Retinal pigment epithelial cell (primary cell): ENCODE measurements around the gene MCF2L.

Source experiments
- DNase-seq: peaks from one replicate; pipeline ENCODE4 v3.0.0-alpha.2; 2010; ENCODE audit warnings: low read depth
- H3K4me3 ChIP-seq: 2 replicates; pipeline ENCODE4 v1.5.1; 2011; ENCODE audit warnings: mild to moderate bottlenecking, low read length, control low read depth, moderate library complexity
- TF ChIP-seq, protein P1 (sequence below): conservative IDR thresholded peaks from 2 replicates; pipeline ENCODE4 v1.5.1; 2011; ENCODE audit warnings: low read depth, low read length, control low read depth, inconsistent platforms

The MCF2L gene

DNA sequence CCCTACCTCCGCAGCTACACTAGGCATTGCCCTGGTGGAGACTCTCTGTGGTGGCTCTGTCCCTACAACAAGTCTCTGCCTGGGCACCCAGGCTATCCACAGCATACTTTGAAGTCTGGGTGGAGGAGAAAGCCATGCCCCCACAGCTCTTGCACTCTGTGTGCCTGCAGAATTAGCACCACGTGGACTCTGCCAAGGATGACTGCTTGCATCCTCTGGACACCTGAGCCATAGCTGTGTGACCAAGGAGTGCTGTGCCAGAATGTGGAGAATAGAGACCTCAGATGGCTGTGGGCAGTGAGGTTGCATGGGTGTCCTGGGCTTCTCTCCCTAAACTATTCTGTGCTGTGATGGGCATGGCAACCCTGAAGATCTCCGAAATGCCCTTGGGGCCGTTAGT lies 21.2 kb upstream of the MCF2L start:
- TF ChIP-seq, protein P1, sequence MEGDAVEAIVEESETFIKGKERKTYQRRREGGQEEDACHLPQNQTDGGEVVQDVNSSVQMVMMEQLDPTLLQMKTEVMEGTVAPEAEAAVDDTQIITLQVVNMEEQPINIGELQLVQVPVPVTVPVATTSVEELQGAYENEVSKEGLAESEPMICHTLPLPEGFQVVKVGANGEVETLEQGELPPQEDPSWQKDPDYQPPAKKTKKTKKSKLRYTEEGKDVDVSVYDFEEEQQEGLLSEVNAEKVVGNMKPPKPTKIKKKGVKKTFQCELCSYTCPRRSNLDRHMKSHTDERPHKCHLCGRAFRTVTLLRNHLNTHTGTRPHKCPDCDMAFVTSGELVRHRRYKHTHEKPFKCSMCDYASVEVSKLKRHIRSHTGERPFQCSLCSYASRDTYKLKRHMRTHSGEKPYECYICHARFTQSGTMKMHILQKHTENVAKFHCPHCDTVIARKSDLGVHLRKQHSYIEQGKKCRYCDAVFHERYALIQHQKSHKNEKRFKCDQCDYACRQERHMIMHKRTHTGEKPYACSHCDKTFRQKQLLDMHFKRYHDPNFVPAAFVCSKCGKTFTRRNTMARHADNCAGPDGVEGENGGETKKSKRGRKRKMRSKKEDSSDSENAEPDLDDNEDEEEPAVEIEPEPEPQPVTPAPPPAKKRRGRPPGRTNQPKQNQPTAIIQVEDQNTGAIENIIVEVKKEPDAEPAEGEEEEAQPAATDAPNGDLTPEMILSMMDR, result no peak
- no peak overlapping the region for H3K4me3 ChIP-seq
- no peak for DNase-seq

DNA sequence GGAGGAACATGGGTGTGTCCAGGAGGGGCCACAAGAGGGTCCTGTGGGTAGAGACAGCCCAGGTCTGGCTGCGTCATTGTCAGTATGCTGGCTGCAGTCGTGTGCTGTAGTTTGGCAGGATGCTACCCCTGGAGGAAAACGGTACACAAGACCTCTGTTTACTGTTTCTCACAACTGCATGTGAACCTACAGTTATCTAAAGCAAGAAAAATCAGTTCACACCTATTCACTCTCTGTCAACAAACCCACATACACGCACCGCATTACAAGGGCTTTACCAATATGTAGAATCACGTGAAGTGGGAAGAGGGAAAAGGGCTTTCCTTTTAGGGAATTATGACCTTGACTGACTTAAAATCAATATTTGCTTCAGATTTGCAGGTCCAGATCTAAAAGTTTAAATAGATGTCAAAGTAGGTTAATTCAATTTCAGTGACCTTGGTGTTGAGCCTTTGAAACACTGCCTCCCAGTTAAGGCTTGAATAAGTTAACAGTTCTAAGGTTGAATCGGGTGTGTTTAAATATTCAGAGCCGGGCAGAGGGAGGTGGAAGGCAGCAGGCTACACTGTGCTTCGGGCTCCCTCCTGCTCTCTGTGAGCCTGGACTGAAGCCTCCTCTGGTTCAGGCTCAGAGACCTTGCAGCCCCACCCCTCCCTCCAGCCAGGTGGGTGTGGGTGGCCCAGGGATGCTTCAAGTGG lies 17.2 kb upstream of the MCF2L start:
- no peak for DNase-seq
- TF ChIP-seq, protein P1, result no peak
- no peak overlapping the region for H3K4me3 ChIP-seq

DNA sequence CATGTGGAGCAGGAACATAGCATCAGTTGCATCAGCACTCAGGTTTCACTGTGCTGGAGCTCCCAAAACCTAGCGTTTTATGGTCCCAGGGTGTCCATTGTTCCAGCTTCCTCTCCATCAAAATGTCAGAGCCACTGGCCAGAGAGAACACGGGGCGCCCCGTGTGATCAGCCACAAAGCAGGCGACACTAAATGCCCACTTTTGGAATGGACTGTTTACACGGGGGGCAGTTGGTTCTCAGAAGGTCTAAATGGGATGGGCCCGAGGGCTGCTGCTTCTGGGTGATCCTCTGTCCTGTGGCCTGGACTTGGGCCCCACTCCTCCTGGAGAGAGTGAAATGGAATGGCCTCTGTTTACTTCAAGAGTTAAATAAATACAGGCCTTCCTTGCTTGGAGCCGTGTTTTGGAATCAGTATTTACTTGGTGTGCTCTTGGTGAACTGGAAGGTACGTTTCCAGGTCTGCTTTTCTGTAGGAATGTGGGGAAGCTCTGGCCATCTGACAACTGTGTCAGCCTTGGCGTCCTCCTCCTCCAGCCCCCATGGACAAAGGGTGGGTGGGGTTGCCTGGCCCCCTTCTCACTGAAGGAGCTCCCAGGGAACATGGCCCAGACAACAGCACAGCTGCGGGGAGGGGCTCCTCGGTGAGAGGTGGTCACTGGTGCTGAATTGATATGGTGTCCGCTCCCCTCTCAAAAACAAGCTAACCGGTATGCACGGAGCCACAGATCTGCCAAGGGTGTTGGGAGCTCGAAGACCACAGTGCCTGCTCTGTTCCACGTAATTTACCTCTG lies 16.1 kb upstream of the MCF2L start:
- DNase-seq, result no peak
- TF ChIP-seq, protein P1, result no peak
- H3K4me3 ChIP-seq, result no peak overlapping the region

DNA sequence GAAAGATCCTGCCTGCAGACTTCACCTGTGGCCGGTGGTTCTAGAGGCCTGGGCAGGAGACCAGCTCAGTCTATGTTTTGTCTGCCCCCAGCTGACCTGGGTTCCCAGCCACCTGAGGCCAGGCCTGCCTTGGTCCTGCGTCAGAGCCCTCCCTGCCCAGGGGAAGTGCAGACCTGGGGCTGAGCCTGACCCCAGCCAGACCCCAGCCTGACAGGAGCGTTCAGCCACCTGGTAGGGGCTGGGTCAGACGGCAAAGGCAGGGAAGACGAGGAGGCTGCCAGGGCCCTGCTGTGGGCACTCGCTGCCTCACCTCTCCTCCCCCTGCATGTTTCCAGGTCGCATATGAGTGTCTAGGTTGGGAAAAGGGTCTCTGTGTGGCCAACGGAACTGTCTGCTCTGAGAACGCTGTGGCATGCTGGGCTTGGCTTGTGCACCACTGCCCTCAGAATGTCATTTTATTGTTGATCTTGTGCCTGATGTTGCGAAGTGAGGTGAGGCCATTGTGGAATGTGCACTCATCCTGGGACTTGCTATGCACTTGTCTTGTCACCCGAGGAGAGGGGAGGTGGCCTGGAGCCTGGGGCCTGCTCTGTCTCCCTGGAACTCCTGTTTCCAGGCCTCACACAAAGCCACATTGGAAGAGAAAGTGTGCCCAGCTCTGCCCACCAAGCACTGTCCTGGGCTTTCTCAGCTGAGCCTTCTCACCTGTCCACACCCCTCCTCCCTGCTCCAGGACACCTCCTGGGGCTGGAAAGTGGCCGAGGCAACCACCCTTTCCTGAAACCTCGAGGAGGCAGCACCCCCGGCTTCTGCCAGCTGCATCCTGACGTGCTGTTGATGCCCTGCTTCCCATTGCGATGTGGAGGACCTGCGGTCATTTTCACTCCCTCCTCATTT lies 15.2 kb upstream of the MCF2L start:
- no peak for DNase-seq
- TF ChIP-seq, protein P1, result no peak
- no peak overlapping the region for H3K4me3 ChIP-seq

DNA sequence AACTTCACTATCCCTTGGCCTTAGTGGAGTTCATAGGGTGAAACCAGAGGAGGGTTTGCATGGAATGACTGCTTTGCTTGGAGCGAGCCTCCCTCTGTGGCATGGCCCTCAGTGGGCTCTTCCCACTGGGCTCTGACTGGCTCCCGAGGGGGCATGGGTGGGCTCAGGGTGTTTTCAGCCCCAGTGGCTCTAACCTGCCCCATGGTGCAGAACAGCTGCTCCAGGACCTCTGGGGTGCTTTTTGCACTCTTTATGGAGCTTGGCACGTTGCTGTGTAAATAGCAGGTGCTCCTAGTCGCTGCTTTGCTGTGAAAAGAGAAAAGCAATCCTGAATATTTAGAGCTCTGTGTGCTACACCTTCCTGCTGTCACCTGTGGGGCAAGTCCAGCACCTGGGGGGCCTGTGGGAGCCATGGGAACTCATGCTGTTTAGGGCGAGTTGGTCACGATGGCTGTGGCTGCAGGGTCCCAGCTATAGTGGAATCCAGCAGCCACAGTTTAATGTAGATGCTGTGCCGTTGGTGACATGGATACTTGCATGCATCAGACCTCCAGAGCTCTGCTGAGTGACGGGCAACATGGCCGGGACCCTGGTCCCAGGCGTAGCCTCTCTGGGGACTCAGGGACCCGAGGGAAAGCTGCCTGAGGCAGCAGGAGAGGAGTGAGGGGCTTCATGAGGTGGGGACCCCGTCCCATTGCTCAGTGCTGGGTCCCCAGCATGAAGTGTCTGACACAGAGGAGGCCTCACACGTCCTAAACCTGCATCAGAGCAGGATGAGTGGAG lies 14.3 kb upstream of the MCF2L start:
- TF ChIP-seq, protein P1, result no peak

DNA sequence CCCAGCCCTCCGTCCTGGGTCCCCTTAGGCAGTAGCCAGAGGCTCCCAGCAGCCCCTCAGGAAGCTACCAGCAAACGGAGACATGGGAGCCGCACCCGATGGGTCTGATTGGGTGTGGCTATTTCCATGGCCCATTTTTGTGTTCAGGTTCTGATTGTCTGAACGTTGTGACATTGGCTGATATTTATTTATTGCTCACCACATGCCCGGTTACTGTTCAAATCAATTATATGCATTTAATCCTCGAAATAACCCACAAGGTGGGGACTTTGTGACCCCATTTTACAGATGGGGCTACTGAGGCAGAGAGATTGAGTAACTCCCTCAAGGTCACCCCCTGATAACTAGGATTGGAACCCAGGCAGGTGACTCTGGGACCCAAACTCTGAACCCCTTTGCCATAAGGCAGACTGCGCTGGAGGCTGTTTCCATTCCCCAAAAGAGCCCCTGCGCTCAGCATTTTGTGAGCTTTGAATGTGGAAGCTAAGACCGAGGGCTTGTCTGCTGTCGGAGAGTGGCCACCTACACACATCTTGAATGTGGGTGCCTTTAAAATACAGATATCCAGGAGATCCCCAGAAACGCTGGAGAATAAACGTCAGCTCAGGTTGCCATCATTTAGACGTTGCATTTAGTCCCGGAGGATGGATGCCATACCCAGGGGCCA lies 13.6 kb upstream of the MCF2L start:
- TF ChIP-seq, protein P1, result no peak
- no peak overlapping the region for H3K4me3 ChIP-seq
- no peak for DNase-seq

More for the DNA sequence above, 14.3 kb upstream of the MCF2L start:
- H3K4me3 ChIP-seq, result no peak overlapping the region
- no peak for DNase-seq
